Loucy (cell line): ENCODE results near the gene ANKUB1.

Experiments used
- H2AFZ ChIP-seq: fragments of 200-600 bp; sonication (generic); 2 replicates; pipeline ENCODE4 v1.6.0; 2016; ENCODE audit warnings: antibody characterized with exemption, mild to moderate bottlenecking, low read length, moderate library complexity
- H3F3A ChIP-seq: fragments of 200-600 bp; 2 replicates; pipeline ENCODE4 v1.6.0; 2016; ENCODE audit warnings: antibody characterized with exemption, low read depth, mild to moderate bottlenecking
- H3K27me3 ChIP-seq: fragments of 200-600 bp; sonication (generic); 2 replicates; pipeline ENCODE4 v1.6.1; 2014; ENCODE audit warnings: low read length, mild to moderate bottlenecking; ENCODE audit not compliant: insufficient read depth, poor library complexity, severe bottlenecking
- H3K36me3 ChIP-seq: fragments of 200-600 bp; sonication (generic); 2 replicates; pipeline ENCODE4 v1.6.1; 2016; ENCODE audit warnings: low read length; ENCODE audit not compliant: insufficient read depth
- H3K4me1 ChIP-seq: fragments of 200-600 bp; sonication (generic); 2 replicates; pipeline ENCODE4 v1.5.1; 2014; ENCODE audit warnings: low read length, mild to moderate bottlenecking; ENCODE audit not compliant: insufficient read depth, poor library complexity, severe bottlenecking
- H3K4me2 ChIP-seq: fragments of 200-600 bp; sonication (generic); 2 replicates; pipeline ENCODE4 v1.6.0; 2014; ENCODE audit warnings: antibody characterized with exemption, low read length, low read depth, mild to moderate bottlenecking; ENCODE audit not compliant: poor library complexity, severe bottlenecking
- H3K4me3 ChIP-seq: fragments of 200-600 bp; sonication (generic); 2 replicates; pipeline ENCODE4 v1.5.1; 2014; ENCODE audit warnings: low read length, mild to moderate bottlenecking, mixed read lengths; ENCODE audit not compliant: poor library complexity, severe bottlenecking
- H3K79me2 ChIP-seq: fragments of 200-600 bp; sonication (generic); 2 replicates; pipeline ENCODE4 v1.6.1; 2014; ENCODE audit warnings: low read length; ENCODE audit not compliant: insufficient read depth
- H3K9ac ChIP-seq: fragments of 200-600 bp; sonication (generic); 2 replicates; pipeline ENCODE4 v1.6.0; 2014; ENCODE audit warnings: mild to moderate bottlenecking, low read depth, low read length, moderate library complexity; ENCODE audit not compliant: poor library complexity, severe bottlenecking
- H3K9me2 ChIP-seq: fragments of 200-600 bp; sonication (generic); replicated peaks from 2 replicates; pipeline ENCODE4 v1.6.1; 2016; ENCODE audit warnings: low read depth, low read length, mixed read lengths
- H3K9me3 ChIP-seq: fragments of 200-600 bp; sonication (generic); 2 replicates; pipeline ENCODE4 v1.6.1; 2014; ENCODE audit warnings: mild to moderate bottlenecking, antibody characterized with exemption, low read length, low read depth; ENCODE audit not compliant: insufficient read depth
- H4K20me1 ChIP-seq: fragments of 200-600 bp; sonication (generic); 2 replicates; pipeline ENCODE4 v1.6.0; 2014; ENCODE audit warnings: antibody characterized with exemption, low read length, mild to moderate bottlenecking; ENCODE audit not compliant: insufficient read depth, poor library complexity, severe bottlenecking
- EZH2phosphoT487 ChIP-seq: fragments of 200-600 bp; IDR thresholded peaks from 2 replicates; pipeline ENCODE4 v1.6.1; 2018; ENCODE audit warnings: antibody characterized with exemption, mild to moderate bottlenecking, moderate library complexity, borderline replicate concordance
- TF ChIP-seq, protein P1 (sequence below): fragments of 200-600 bp; sonication (generic); conservative IDR thresholded peaks from 2 replicates; pipeline ENCODE4 v1.5.1; 2014; ENCODE audit warnings: mild to moderate bottlenecking, antibody characterized with exemption, low read length

The ANKUB1 gene

GRCh38 chr3:149809699-149810098 is 17.3 kb upstream of the ANKUB1 start:
- Histone ChIP-seq H3F3A (peaks cover 7% of the 10 kb centered on the region; the same call in 1 of the 2 replicates), H3K9me2 (no peaks in the 10 kb centered on the region), H4K20me1 (peaks cover 12% of the 10 kb centered on the region), H3K4me2 (no peak overlapping the region), H3K27me3 (no peaks in the 10 kb centered on the region), H3K9ac (no peak overlapping the region), H3K79me2 (peaks cover 11% of the 10 kb centered on the region), H3K4me3 (no peak overlapping the region), H3K36me3 (no peaks in the 10 kb centered on the region), H3K4me1 (peaks cover 14% of the 10 kb centered on the region), H3K9me3 (no peaks in the 10 kb centered on the region), H2AFZ (no peak overlapping the region)
- TF ChIP-seq, protein P1, sequence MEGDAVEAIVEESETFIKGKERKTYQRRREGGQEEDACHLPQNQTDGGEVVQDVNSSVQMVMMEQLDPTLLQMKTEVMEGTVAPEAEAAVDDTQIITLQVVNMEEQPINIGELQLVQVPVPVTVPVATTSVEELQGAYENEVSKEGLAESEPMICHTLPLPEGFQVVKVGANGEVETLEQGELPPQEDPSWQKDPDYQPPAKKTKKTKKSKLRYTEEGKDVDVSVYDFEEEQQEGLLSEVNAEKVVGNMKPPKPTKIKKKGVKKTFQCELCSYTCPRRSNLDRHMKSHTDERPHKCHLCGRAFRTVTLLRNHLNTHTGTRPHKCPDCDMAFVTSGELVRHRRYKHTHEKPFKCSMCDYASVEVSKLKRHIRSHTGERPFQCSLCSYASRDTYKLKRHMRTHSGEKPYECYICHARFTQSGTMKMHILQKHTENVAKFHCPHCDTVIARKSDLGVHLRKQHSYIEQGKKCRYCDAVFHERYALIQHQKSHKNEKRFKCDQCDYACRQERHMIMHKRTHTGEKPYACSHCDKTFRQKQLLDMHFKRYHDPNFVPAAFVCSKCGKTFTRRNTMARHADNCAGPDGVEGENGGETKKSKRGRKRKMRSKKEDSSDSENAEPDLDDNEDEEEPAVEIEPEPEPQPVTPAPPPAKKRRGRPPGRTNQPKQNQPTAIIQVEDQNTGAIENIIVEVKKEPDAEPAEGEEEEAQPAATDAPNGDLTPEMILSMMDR: no peak
- TF ChIP-seq EZH2phosphoT487: no peak

GRCh38 chr3:149808209-149808829 is 16.0 kb upstream of the ANKUB1 start:
- Histone ChIP-seq H3K79me2 (no peaks in the 10 kb centered on the region), H2AFZ (peak overlapping the region; percentile 53), H3K9me2 (no peaks in the 10 kb centered on the region), H3K4me1 (peaks cover 5% of the 10 kb centered on the region), H4K20me1 (no peaks in the 10 kb centered on the region), H3K9ac (no peak overlapping the region), H3K27me3 (no peaks in the 10 kb centered on the region), H3F3A (0 out of 2 replicates have a peak, but pooled peaks cover 1% of the 10 kb centered on the region), H3K4me2 (no peak overlapping the region), H3K4me3 (no peak overlapping the region), H3K36me3 (no peaks in the 10 kb centered on the region), H3K9me3 (no peaks in the 10 kb centered on the region)
- TF ChIP-seq, protein P1: peak; percentile 75
- TF ChIP-seq EZH2phosphoT487: no peak

GRCh38 chr3:149806171-149806778 is 13.9 kb upstream of the ANKUB1 start:
- no peaks in the 10 kb centered on the region for H3F3A ChIP-seq
- no peak overlapping the region for H3K4me2 ChIP-seq
- H3K4me3 ChIP-seq: no peak overlapping the region
- H3K9me2 ChIP-seq: no peaks in the 10 kb centered on the region
- no peaks in the 10 kb centered on the region for H3K79me2 ChIP-seq
- H3K9ac ChIP-seq: no peak overlapping the region
- no peaks in the 10 kb centered on the region for H4K20me1 ChIP-seq
- no peaks in the 10 kb centered on the region for H3K36me3 ChIP-seq
- no peaks in the 10 kb centered on the region for H3K27me3 ChIP-seq
- TF ChIP-seq, protein P1: no peak
- no peak for TF ChIP-seq EZH2phosphoT487
- H2AFZ ChIP-seq: no peak overlapping the region
- no peaks in the 10 kb centered on the region for H3K9me3 ChIP-seq
- H3K4me1 ChIP-seq: no peaks in the 10 kb centered on the region
